Osteoblast (primary cell): ENCODE measurements around the gene OAS2. TPM values are rescaled to one million over a fixed set of nuclear protein-coding genes. Genes with fewer than 3 reads are reported as not detected.

Experiments used
- DNase-seq: peaks from one replicate; pipeline ENCODE4 v3.0.0; 2011; ENCODE audit warnings: low spot score, mixed read lengths; ENCODE audit not compliant: insufficient read length; ENCODE audit errors: missing footprints
- H2AFZ ChIP-seq: 2 replicates; pipeline ENCODE4 v1.6.0; 2011; ENCODE audit warnings: mild to moderate bottlenecking, low read length
- H3K27ac ChIP-seq: 2 replicates; pipeline ENCODE4 v1.5.1; 2011; ENCODE audit warnings: mild to moderate bottlenecking, low read depth, low read length, moderate library complexity
- H3K27me3 ChIP-seq: 2 replicates; pipeline ENCODE4 v1.6.0; 2012; ENCODE audit warnings: mild to moderate bottlenecking, control low read depth, inconsistent platforms, low read length, moderate library complexity; ENCODE audit not compliant: insufficient read depth
- H3K36me3 ChIP-seq: 2 replicates; pipeline ENCODE4 v1.5.1; 2011; ENCODE audit warnings: mild to moderate bottlenecking, low read length, control low read depth, moderate library complexity; ENCODE audit not compliant: insufficient read depth
- H3K4me1 ChIP-seq: 2 replicates; pipeline ENCODE4 v1.5.1; 2011; ENCODE audit warnings: mild to moderate bottlenecking, low read length, control low read depth, moderate library complexity; ENCODE audit not compliant: insufficient read depth
- H3K4me2 ChIP-seq: 2 replicates; pipeline ENCODE4 v1.6.0; 2011; ENCODE audit warnings: mild to moderate bottlenecking, low read length; ENCODE audit not compliant: insufficient read depth
- H3K4me3 ChIP-seq: fragments of 200-600 bp; sonication (generic); 3 replicates; pipeline ENCODE4 v1.5.1; 2012; ENCODE audit warnings: mild to moderate bottlenecking, low read length, inconsistent platforms; ENCODE audit not compliant: insufficient read depth
- H3K79me2 ChIP-seq: 2 replicates; pipeline ENCODE4 v1.6.0; 2012; ENCODE audit warnings: mild to moderate bottlenecking, low read length, control low read depth, inconsistent platforms; ENCODE audit not compliant: insufficient read depth
- H3K9me3 ChIP-seq: 2 replicates; pipeline ENCODE4 v1.5.1; 2011; ENCODE audit warnings: low read depth, low read length, control low read depth
- H4K20me1 ChIP-seq: 2 replicates; pipeline ENCODE4 v1.6.0; 2012; ENCODE audit warnings: mild to moderate bottlenecking, low read length, control low read depth; ENCODE audit not compliant: insufficient read depth
- total RNA-seq: library from RNA; depleted of rRNA; stranded (reverse); fragments of >200 nt; gene quantifications from 2 replicates; pipeline ENCODE4 v1.2.3, GENCODE V29; 2012
- TF ChIP-seq, protein P1 (sequence below): IDR thresholded peaks from 2 replicates; pipeline ENCODE4 v1.5.1; 2011; ENCODE audit warnings: mild to moderate bottlenecking, low read depth, low read length, moderate library complexity; ENCODE audit errors: extremely low read depth

The OAS2 gene
- total RNA-seq, 1 donor, result 18.1 TPM

DNA sequence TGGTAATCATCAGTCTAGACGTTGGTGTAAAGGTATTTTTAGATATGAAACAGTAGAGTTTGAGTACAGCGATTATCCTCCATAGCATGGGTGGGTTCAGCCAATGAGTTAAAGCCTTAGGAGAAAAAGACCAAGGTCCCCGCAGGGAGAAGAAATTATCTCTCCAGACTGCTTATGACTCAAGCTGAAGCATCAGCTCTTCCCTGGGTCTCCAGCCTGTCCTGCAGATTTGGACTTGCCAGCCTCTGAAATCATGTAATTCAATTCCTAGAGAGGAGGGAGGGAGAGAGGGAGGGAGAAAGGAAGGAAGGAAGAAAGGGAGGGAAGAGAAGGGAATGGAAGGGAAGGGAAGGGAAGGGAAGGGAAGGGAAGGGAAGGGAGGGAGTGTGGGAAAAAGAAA lies 66.2 kb downstream of the OAS2 start:
- H3K4me2 ChIP-seq, result no peak overlapping the region
- H3K4me1 ChIP-seq, result peaks cover 8% of the 10 kb centered on the region
- H3K4me3 ChIP-seq, result no peak overlapping the region
- no peaks in the 10 kb centered on the region for H4K20me1 ChIP-seq
- no peaks in the 10 kb centered on the region for H3K9me3 ChIP-seq
- H2AFZ ChIP-seq, result no peak overlapping the region
- H3K36me3 ChIP-seq, result no peaks in the 10 kb centered on the region
- TF ChIP-seq, protein P1, sequence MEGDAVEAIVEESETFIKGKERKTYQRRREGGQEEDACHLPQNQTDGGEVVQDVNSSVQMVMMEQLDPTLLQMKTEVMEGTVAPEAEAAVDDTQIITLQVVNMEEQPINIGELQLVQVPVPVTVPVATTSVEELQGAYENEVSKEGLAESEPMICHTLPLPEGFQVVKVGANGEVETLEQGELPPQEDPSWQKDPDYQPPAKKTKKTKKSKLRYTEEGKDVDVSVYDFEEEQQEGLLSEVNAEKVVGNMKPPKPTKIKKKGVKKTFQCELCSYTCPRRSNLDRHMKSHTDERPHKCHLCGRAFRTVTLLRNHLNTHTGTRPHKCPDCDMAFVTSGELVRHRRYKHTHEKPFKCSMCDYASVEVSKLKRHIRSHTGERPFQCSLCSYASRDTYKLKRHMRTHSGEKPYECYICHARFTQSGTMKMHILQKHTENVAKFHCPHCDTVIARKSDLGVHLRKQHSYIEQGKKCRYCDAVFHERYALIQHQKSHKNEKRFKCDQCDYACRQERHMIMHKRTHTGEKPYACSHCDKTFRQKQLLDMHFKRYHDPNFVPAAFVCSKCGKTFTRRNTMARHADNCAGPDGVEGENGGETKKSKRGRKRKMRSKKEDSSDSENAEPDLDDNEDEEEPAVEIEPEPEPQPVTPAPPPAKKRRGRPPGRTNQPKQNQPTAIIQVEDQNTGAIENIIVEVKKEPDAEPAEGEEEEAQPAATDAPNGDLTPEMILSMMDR, result no peak
- H3K79me2 ChIP-seq, result no peaks in the 10 kb centered on the region
- DNase-seq, result no peak
- H3K27me3 ChIP-seq, result peaks cover 5% of the 10 kb centered on the region
- no peak overlapping the region for H3K27ac ChIP-seq

DNA sequence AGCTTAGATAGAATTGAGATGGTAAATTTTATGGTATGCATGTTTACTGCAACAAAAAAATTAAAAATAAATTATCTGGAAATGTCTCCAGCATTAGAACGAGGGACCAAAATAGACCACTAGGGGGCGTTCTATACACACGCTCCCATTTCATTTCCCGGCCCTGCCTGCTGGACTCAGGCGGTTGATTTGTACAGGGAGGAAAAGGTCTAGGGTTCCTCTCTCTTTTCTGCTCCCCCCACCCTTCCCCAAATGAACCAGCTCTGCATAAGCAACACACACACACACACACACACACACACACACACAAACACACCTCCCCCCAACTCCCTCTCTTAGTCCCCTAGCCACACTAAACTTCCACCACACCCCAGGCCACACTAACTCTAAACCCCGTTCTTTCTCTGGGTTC lies 70.4 kb downstream of the OAS2 start:
- no peak overlapping the region for H3K4me3 ChIP-seq
- H3K27me3 ChIP-seq, result peaks cover 9% of the 10 kb centered on the region
- no peaks in the 10 kb centered on the region for H3K9me3 ChIP-seq
- TF ChIP-seq, protein P1, result peak; percentile 90
- no peak overlapping the region for H3K4me2 ChIP-seq
- no peak overlapping the region for H3K27ac ChIP-seq
- peak; percentile 95 for DNase-seq
- H3K79me2 ChIP-seq, result no peaks in the 10 kb centered on the region
- no peaks in the 10 kb centered on the region for H4K20me1 ChIP-seq
- H2AFZ ChIP-seq, result no peak overlapping the region
- H3K36me3 ChIP-seq, result no peaks in the 10 kb centered on the region
- no peaks in the 10 kb centered on the region for H3K4me1 ChIP-seq

DNA sequence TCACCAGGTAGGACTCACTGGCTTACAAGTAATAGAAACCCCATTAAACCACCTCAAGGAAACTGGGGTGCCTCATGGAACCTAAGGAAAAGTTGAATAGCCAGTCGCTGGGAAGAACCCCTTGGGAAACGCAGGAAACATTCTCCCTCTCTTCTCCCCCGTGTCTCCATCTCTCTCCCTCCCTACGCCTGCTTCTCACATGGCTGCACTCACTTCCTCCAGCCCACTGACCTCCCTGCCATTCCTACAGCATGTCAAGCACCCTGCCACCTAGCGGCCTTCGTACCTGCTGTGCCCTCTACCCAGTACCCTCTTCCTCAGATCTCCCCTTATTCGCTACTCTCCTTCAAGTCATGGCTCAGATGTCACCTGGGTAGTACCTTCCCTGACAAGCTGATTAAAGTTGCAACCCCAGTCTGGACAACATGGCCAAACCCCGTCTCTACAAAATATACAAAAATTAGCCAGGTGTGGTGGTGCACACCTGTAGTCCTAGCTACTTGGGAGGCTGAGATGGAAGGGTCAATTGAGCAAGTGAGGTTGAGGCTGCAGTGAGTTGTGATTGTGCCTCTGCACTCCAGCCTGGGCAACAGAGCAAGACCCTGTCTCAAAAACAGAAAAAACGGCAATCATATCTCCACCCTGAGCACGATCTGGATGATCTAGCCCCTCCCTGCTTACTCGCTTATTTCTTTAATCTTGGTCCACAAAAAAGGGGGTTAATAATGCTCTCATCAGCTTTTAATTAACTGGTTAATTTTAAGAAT lies 71.8 kb downstream of the OAS2 start:
- no peak overlapping the region for H3K4me3 ChIP-seq
- H3K79me2 ChIP-seq, result no peaks in the 10 kb centered on the region
- TF ChIP-seq, protein P1, result no peak
- no peak overlapping the region for H3K4me2 ChIP-seq
- H3K27ac ChIP-seq, result no peak overlapping the region
- peaks cover 18% of the 10 kb centered on the region for H3K27me3 ChIP-seq
- H3K4me1 ChIP-seq, result no peaks in the 10 kb centered on the region
- DNase-seq, result peak; percentile 84
- H3K36me3 ChIP-seq, result no peaks in the 10 kb centered on the region
- no peak overlapping the region for H2AFZ ChIP-seq
- no peaks in the 10 kb centered on the region for H4K20me1 ChIP-seq
- H3K9me3 ChIP-seq, result no peaks in the 10 kb centered on the region

DNA sequence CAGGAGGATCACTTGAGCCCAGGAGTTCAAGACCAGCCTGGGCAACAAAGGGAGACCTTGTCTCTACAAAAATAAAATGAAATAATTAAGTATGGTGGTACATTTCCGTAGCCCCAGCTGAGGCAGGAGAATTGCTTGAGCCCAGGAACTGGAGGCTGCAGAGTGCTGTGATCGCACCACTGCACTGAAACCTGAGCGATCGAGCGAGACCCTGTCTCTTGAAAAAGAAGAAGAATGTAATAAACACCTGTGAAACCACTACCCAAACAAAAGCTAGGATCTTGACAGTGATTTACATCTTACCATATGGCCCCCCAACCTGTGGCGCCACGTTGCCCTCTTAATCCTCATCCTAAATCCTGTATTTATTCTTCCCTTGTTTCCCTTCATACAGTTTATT lies 72.5 kb downstream of the OAS2 start:
- Histone ChIP-seq H4K20me1 (no peaks in the 10 kb centered on the region), H3K4me1 (no peaks in the 10 kb centered on the region), H3K79me2 (no peaks in the 10 kb centered on the region), H3K9me3 (no peaks in the 10 kb centered on the region), H3K36me3 (no peaks in the 10 kb centered on the region), H3K27me3 (peaks cover 23% of the 10 kb centered on the region), H2AFZ (no peak overlapping the region), H3K4me2 (no peak overlapping the region), H3K27ac (no peak overlapping the region), H3K4me3 (no peak overlapping the region)
- no peak for DNase-seq
- TF ChIP-seq, protein P1, result no peak
